LNCaP clone FGC (cell line): ENCODE data around the gene CROCC.

ENCODE experiments used
- DNase-seq: peaks from one replicate; pipeline ENCODE4 v3.0.0-alpha.2; 2011; ENCODE audit warnings: low read depth
- H3K4me3 ChIP-seq: 2 replicates; pipeline ENCODE4 v1.5.1; 2011; ENCODE audit warnings: mild to moderate bottlenecking, low read depth, low read length, control low read depth
- TF ChIP-seq, protein P1 (sequence below): IDR thresholded peaks from 2 replicates; pipeline ENCODE4 v1.5.1; 2012; ENCODE audit warnings: mild to moderate bottlenecking; ENCODE audit not compliant: control insufficient read depth, insufficient read depth; ENCODE audit errors: extremely low read depth

Gene CROCC

DNA sequence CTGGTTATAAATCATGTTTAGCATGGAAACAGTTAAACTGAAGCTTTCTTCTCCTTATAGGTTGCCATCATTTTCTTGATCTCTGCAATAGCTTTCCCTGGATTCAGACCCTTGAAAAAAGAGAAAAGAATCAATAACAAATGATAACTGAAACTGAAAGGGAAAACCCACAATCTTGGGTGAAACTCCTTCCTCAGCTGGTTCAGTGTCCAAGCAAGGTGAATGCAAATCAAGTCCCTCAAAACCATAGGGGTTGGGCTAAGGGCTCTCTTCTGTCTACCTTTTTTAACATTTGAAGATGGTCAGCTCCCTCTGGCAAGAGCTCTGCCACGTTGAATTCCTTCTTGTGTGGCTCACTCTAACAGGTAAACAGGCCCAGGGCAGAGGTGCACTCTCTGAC lies 97.1 kb downstream of the CROCC start:
- H3K4me3 ChIP-seq: no peak overlapping the region
- TF ChIP-seq, protein P1, sequence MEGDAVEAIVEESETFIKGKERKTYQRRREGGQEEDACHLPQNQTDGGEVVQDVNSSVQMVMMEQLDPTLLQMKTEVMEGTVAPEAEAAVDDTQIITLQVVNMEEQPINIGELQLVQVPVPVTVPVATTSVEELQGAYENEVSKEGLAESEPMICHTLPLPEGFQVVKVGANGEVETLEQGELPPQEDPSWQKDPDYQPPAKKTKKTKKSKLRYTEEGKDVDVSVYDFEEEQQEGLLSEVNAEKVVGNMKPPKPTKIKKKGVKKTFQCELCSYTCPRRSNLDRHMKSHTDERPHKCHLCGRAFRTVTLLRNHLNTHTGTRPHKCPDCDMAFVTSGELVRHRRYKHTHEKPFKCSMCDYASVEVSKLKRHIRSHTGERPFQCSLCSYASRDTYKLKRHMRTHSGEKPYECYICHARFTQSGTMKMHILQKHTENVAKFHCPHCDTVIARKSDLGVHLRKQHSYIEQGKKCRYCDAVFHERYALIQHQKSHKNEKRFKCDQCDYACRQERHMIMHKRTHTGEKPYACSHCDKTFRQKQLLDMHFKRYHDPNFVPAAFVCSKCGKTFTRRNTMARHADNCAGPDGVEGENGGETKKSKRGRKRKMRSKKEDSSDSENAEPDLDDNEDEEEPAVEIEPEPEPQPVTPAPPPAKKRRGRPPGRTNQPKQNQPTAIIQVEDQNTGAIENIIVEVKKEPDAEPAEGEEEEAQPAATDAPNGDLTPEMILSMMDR: no peak
- DNase-seq: no peak

DNA sequence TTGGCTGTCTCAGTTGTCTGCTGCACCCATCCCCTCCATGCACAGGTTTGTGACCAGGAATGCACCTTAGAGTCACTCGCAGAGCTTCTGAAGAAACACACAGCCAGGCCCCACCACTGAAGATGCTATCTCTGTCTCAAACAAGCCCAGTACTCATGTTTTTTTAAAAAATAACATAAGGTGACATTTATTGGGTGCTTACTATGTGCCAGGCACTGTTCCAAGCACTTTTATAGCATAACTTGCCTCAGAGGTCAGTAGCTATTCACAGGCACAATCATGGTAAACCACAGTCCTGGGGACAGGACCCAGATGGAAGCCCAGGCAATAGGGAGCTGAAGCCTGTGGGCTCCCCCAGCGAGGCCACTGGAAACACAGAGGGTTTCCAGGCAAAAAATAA lies 98.8 kb downstream of the CROCC start:
- TF ChIP-seq, protein P1: no peak
- no peak for DNase-seq
- H3K4me3 ChIP-seq: no peak overlapping the region

DNA sequence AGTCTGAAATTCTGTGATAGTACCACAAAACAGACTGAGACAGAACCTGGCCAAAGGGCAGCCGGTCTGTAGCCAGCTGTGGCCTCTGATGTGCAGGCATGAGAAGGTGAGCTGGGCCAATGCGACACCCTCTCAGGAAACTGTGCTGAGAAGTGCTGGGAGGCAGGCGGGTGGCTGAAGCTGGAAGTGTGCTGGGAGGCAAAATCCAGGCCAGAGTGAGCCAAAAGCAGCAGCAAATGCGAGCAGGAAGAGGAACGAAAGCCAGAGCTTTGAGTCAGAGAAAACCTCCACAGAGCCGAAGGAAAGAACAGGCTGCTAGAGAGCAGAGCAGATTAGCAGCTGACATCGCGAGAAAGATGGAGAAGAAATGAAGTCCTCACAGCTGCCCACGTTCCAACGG lies 100.2 kb downstream of the CROCC start:
- H3K4me3 ChIP-seq: no peak overlapping the region
- no peak for DNase-seq
- TF ChIP-seq, protein P1: no peak
